GM23248 (cell line): ENCODE data around the gene PTPRN2.

Experiments
- EZH2 ChIP-seq: fragments of 200-600 bp; sonication (generic); IDR thresholded peaks from 2 replicates; pipeline ENCODE4 v1.6.1; 2018; ENCODE audit warnings: antibody characterized with exemption, mild to moderate bottlenecking; ENCODE audit not compliant: insufficient read depth, poor library complexity, severe bottlenecking
- EZH2phosphoT487 ChIP-seq: fragments of 200-600 bp; sonication (generic); IDR thresholded peaks from 2 replicates; pipeline ENCODE4 v1.6.1; 2018; ENCODE audit warnings: antibody characterized with exemption, moderate library complexity, mild to moderate bottlenecking, low read depth; ENCODE audit not compliant: insufficient read depth

DNA sequence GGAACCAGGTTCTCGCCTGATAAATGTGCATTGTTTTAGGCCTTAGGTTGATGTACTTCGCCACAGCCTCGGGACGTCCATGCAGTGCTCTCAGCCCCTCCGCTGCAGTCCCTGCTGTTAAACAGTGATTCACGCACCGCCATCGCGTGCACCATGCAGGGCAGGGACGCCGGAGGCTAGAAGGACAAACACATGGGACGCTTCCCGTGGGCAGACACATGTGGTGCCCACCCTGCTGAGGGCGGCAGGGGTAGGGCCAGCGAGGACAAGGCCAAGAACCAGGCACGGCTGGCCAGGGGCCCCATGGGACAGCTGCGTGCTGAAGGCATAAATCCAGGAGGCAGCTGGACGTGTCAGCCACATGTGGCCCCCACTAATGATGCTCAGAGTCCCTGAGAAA is 394.7 kb downstream of the PTPRN2 start:
- TF ChIP-seq EZH2, result no peak
- TF ChIP-seq EZH2phosphoT487, result no peak
